Stimulated activated naive CD8-positive, alpha-beta T cell treated with anti-CD3 and anti-CD28 coated beads, Interleukin-15, Interleukin-2, amounts not matched to agents 100 ng/mL and 50 ng/mL, for 24 hours (primary cell): ENCODE measurements around the gene AMMECR1.
A peak's percentile ranks its signal among the peaks of the same experiment; 100 is the strongest.
"Not testable (repeated sequence)": the region's sequence is repeated elsewhere in the genome, so short reads cannot be mapped to it uniquely, and the experiment has no call there.

Experiments
- H3K27ac Mint-ChIP-seq: one replicate; pipeline ENCODE4 v1.8.0; 2021; ENCODE audit warnings: mild to moderate bottlenecking, mixed read lengths
- H3K27me3 Mint-ChIP-seq: one replicate; pipeline ENCODE4 v1.8.0; 2021; ENCODE audit warnings: mixed read lengths
- H3K36me3 Mint-ChIP-seq: one replicate; pipeline ENCODE4 v1.8.0; 2021; ENCODE audit warnings: low read depth, mixed read lengths
- H3K4me1 Mint-ChIP-seq: one replicate; pipeline ENCODE4 v1.8.0; 2021; ENCODE audit warnings: low read depth, mixed read lengths
- H3K4me3 Mint-ChIP-seq: one replicate; pipeline ENCODE4 v1.8.0; 2021; ENCODE audit warnings: mild to moderate bottlenecking, mixed read lengths
- H3K9me3 Mint-ChIP-seq: one replicate; pipeline ENCODE4 v1.8.0; 2021; ENCODE audit warnings: mixed read lengths

AMMECR1 gene

DNA sequence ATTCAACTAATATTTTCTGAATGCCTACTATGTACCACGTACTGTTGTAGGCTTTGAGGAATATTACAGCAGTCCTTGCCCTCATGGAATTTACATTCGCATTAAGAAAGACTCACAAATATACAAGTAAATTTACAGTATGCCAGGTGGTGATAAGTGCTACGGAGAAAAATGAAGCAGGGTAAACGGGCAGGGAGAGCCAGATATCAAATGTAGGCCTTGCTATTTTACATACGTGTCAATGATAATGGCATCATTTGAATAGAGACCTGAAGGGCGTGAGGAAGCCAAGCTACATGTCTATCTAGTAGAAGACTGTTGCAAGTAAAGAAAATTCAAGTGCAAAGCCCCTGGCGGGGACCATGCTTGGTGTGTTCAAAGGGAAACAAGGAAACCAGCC, 65.2 kb downstream of the AMMECR1 start:
- no peaks in the 10 kb centered on the region for H3K27me3 Mint-ChIP-seq
- peaks cover 5% of the 10 kb centered on the region for H3K36me3 Mint-ChIP-seq
- peaks cover 7% of the 10 kb centered on the region for H3K4me1 Mint-ChIP-seq
- H3K9me3 Mint-ChIP-seq, result no peaks in the 10 kb centered on the region
- no peak overlapping the region for H3K27ac Mint-ChIP-seq
- no peak overlapping the region for H3K4me3 Mint-ChIP-seq

DNA sequence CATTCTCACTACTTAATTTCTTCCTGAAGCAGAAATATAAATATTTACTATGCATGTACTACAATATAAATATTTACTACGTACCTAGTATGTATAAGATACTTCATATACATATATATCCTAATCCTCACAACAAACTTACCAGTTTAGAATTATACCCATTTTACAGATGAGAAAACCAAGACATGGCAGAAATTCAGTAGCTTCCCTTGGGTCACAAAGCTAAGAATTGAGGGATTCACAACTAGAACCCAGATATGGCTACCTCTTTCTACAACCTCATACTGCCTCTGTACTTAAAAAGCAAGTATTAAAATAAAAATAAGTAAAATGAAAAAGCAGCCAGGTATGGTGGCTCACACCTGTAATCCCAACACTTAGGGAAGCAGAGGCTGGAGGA, 65.9 kb downstream of the AMMECR1 start:
- Mint-ChIP-seq H3K9me3 (no peaks in the 10 kb centered on the region), H3K4me3 (no peak overlapping the region), H3K27ac (no peak overlapping the region), H3K36me3 (peaks cover 5% of the 10 kb centered on the region), H3K4me1 (peaks cover 9% of the 10 kb centered on the region), H3K27me3 (no peaks in the 10 kb centered on the region)

DNA sequence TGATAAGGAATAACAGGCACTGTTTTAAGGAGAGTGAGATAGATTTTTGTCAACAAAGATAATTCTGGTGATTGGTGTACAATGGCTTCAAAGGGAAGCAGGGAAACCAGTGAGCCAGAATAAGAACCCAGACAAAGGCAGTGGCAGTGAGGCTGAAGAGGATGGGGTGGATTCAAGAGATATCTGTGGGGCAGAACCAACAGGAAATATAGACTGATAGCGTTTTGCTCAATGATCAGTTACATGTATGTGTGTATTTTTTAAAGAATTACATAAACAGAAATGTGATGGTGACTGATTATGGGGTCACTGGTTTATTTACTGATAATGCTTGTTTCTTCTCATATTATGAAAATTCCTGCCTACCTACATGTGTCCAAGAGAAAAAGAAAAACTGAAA, 66.4 kb downstream of the AMMECR1 start:
- Mint-ChIP-seq H3K27ac (no peak overlapping the region), H3K4me1 (peaks cover 13% of the 10 kb centered on the region), H3K9me3 (no peaks in the 10 kb centered on the region)

DNA sequence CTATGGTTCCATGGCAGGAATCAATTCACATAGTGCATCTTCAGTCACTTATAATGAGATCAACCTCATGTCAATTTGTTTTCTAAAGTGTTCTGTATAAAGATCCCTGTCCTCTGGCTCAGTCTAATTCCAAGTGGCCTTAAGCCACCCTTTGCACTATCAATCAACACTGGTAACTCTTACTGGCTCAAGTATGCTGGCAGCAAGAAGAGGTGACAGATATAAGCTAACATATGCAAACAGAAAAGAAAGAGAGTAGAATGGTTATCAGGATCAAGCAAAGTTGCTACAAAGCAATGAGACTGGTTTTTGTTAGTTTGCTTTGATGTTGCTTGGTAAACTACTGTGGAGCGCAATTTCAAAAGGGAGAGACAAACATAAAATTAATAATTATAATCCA, 67.0 kb downstream of the AMMECR1 start:
- H3K27me3 Mint-ChIP-seq, result no peaks in the 10 kb centered on the region
- no peak overlapping the region for H3K4me3 Mint-ChIP-seq
- H3K9me3 Mint-ChIP-seq, result no peaks in the 10 kb centered on the region
- H3K36me3 Mint-ChIP-seq, result peaks cover 5% of the 10 kb centered on the region
- peaks cover 17% of the 10 kb centered on the region for H3K4me1 Mint-ChIP-seq
- peak overlapping the region; percentile 29 for H3K27ac Mint-ChIP-seq

More for the DNA sequence above, 66.4 kb downstream of the AMMECR1 start:
- no peak overlapping the region for H3K4me3 Mint-ChIP-seq
- no peaks in the 10 kb centered on the region for H3K27me3 Mint-ChIP-seq
- H3K36me3 Mint-ChIP-seq, result peaks cover 5% of the 10 kb centered on the region

DNA sequence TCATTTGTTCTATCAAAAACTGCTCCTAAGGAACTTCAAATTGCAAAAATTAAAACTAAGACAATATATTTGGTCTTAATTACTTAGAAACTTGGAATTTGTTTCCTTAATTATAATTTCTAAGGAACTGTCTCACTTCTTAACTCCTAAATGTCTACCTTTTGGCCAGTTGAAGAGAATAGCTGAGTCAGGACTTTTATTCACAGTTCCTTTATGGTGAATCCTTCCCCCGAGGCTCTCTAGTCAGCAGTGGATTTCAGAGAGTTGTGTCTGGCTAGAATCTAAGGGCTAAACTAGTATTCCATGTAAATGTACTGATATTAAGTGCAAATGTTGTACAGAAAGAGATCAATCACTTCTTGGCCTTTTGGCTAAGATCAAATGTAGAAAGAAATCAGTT, 69.3 kb downstream of the AMMECR1 start:
- Mint-ChIP-seq H3K9me3 (no peaks in the 10 kb centered on the region), H3K4me1 (peaks cover 19% of the 10 kb centered on the region), H3K27ac (no peak overlapping the region), H3K36me3 (peaks cover 5% of the 10 kb centered on the region), H3K4me3 (no peak overlapping the region), H3K27me3 (no peaks in the 10 kb centered on the region)

DNA sequence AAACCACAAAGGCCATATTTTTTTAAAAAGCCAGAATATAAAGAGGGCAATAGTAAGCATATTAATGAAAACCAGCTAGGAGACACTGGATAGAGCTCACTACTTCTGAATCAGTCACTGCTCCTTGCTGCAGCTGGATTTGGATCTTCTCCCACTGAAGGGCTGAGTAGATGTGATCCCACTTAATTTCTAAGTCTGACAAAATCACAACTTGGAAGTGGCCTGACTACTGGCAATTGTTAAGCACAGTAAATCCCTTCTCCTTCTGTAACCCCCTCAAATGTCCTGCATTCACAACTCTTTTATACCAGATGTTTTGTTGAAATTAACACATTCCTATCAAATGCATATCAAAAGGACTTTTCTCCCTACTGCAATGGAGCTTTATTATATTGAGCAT, 72.9 kb downstream of the AMMECR1 start:
- Mint-ChIP-seq H3K27ac (no peak overlapping the region), H3K27me3 (no peaks in the 10 kb centered on the region), H3K4me1 (peaks cover 18% of the 10 kb centered on the region), H3K9me3 (peaks cover 7% of the 10 kb centered on the region), H3K4me3 (no peak overlapping the region), H3K36me3 (peaks cover 10% of the 10 kb centered on the region)

DNA sequence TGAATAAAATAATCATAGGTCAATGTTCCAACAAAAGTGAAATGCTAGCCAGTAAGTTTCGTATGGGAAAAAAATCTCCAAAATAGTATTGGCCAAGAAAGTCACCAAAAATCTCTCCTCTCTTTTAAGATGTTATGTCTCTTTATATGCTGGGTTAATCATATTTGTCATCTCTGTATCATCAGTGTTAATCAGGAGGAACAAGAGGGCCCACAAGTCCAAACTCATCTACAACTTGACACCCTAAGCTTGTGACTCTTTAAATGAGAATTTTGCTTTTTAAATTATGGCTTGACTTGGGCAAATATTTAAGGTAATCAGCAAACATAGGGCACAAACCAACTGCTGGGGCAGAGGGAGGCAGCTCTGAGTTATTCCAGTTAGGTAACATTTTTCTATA, 75.5 kb downstream of the AMMECR1 start:
- Mint-ChIP-seq H3K4me3 (no peak overlapping the region), H3K27ac (no peak overlapping the region), H3K4me1 (peaks cover 32% of the 10 kb centered on the region), H3K36me3 (peaks cover 20% of the 10 kb centered on the region), H3K9me3 (peaks cover 7% of the 10 kb centered on the region), H3K27me3 (no peaks in the 10 kb centered on the region)

DNA sequence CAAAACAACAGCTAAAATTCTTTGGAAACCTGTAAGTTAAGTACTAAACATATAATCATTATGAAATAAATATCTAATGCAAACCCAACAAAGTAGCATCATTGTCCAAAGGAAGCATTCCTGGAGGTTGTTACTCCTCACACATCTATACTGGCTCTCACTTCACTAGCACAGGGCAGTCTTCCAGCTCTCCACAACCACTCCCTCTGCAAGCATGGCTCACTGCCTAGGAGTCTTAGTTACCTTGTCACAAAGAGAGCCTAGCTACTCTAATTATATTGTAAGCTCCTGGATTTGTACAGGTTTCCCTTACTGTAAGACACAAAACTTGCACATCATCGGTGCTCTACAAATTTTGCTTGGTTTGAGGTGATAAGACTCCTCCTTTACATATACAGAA, 76.1 kb downstream of the AMMECR1 start:
- Mint-ChIP-seq H3K27ac (no peak overlapping the region), H3K4me3 (no peak overlapping the region), H3K4me1 (peaks cover 29% of the 10 kb centered on the region), H3K36me3 (peaks cover 20% of the 10 kb centered on the region), H3K27me3 (no peaks in the 10 kb centered on the region), H3K9me3 (peaks cover 7% of the 10 kb centered on the region)

DNA sequence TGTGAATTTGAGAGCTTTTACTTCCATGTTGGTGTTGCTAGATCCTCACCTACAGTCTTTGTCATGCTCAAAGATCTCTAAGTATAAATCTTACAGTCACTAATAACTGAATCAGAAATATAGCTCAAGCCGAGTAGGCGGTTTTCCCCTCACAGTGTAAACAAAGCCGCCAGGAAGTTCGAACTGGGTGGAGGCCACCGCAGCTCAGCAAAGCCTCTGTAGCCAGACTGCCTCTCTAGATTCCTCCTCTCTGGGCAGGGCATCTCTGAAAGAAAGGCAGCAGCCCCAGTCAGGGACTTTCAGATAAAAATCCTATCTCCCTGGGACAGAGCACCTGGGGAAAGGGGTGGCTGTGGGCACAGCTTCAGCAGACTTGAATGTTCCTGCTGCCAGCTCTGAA, 79.6 kb downstream of the AMMECR1 start:
- not testable (repeated sequence) for H3K27me3 Mint-ChIP-seq, H3K4me3 Mint-ChIP-seq, H3K27ac Mint-ChIP-seq, H3K9me3 Mint-ChIP-seq
- Mint-ChIP-seq H3K4me1 (peaks cover 17% of the 10 kb centered on the region), H3K36me3 (peaks cover 20% of the 10 kb centered on the region)

DNA sequence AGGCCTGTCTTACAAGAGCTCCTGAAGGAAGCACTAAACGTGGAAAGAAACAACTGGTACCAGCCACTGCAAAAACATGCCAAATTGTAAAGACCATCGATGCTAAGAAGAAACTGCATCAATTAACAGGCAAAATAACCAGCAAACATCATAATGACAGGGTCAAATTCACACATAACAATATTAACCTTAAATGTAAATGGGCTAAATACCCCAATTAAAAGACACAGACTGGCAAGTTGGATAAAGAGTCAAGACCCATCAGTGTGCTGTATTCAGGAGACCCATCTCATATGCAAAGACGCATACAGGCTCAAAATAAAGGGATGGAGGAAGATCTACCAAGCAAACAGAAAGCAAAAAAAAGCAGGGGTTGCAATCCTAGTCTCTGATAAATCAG, 86.4 kb downstream of the AMMECR1 start:
- H3K27ac Mint-ChIP-seq, H3K9me3 Mint-ChIP-seq, H3K27me3 Mint-ChIP-seq, H3K4me3 Mint-ChIP-seq: not testable (repeated sequence)
- H3K4me1 Mint-ChIP-seq, result peaks cover 38% of the 10 kb centered on the region
- peaks cover 13% of the 10 kb centered on the region for H3K36me3 Mint-ChIP-seq

DNA sequence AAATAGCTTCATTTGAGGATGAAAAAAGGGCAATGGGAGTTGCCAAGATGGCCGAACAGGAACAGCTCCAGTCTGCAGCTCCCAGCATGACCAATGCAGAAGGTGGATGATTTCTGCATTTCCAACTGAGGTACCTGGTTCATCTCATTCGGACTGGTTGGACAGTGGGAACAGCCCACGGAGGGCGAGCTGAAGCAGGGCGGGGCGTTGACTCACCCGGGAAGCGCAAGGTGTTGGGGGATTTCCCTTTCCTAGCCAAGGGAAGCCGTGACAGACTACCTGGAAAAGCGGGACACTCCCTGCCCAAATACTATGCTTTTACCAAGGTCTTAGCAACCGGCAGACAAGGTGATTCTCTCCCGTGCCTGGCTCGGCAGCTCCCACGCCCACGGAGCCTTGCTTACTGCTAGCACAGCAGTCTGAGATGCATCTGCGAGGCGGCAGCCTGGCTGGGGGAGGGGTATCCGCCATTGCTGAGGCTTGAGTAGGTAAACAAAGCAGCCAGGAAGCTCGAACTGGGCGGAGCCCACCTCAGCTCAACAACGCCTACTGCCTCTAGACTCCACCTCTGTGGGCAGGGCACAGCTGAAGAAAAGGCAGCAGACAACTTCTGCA, 88.3 kb downstream of the AMMECR1 start:
- Mint-ChIP-seq H3K36me3 (peaks cover 13% of the 10 kb centered on the region), H3K4me3 (peak overlapping the region; percentile 7), H3K4me1 (peaks cover 38% of the 10 kb centered on the region)
- not testable (repeated sequence) for H3K27me3 Mint-ChIP-seq, H3K9me3 Mint-ChIP-seq, H3K27ac Mint-ChIP-seq

DNA sequence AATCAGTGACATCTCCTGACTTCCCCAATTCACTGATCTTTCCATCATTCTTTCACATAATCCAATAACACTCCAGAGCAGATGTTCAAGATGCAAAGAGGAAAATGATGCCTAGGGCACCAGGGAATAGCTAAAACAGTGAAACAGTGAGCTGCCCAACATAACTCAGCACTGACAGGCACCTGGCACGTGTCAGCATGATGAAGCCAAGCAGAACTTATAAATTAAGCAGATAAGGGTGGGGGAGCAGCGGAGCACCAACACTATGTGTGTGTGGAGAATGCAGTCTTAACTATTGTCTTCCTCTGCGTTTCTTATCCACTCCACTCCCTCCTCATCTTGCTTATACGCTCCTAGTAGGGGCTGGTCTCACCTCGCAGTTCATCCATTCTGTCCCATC, 89.4 kb downstream of the AMMECR1 start:
- Mint-ChIP-seq H3K36me3 (peaks cover 13% of the 10 kb centered on the region), H3K27ac (no peak overlapping the region), H3K27me3 (no peaks in the 10 kb centered on the region), H3K4me1 (peaks cover 38% of the 10 kb centered on the region), H3K4me3 (no peak overlapping the region), H3K9me3 (no peaks in the 10 kb centered on the region)

DNA sequence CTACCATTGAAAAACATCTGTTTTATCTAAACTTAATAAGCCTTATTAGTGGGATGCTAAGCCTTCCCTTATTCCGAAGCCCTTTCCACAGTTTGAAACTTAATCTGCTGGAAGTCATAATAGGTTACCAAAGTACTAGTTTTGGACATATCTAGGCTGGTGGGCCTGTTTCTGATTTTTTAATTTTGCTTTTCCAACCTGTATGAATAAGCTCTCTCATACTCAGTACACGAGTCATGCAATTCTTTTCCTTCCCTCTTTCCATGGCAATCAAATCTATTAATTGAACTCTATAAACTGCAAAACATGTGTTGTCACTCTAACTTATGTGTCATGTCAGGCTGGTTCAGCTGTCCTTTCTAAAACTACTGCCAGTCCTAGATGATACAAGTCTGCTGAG, 91.0 kb downstream of the AMMECR1 start:
- H3K4me3 Mint-ChIP-seq, result no peak overlapping the region
- peaks cover 30% of the 10 kb centered on the region for H3K4me1 Mint-ChIP-seq
- no peak overlapping the region for H3K27ac Mint-ChIP-seq

DNA sequence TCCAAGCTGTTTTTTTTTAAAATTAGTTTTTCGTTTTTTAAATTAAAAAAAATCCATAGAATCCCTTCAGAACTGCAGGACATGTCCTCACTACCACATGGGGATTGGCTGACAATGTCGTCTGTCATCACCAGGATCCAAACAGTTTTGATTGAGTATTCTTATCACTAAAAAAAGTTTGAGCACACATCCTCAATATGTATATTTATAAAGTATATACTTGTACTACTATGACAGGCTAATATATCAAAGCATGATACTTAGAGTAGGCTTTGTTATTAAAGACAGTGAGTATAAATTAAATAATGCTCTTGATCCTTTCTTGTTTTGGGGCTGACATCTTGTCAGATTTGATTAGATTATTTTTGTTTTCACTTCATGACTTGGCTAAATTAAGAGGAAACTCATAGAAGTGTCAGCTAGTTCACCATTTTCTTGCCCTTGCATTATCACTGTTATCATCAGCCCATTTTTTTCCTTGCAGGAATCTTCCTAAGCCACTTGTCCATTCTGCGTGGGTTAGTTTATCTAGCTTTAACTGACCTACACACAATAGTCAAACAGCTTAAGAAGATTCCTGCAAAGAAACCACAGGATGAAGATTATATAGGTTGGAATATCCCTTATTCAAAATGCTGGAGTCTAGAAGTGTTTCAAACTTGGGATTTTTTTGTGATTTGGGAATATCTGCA, 92.8 kb downstream of the AMMECR1 start:
- no peaks in the 10 kb centered on the region for H3K36me3 Mint-ChIP-seq
- no peak overlapping the region for H3K27ac Mint-ChIP-seq
- H3K27me3 Mint-ChIP-seq, result no peaks in the 10 kb centered on the region
- no peaks in the 10 kb centered on the region for H3K9me3 Mint-ChIP-seq
- peaks cover 21% of the 10 kb centered on the region for H3K4me1 Mint-ChIP-seq
- H3K4me3 Mint-ChIP-seq, result no peak overlapping the region

More for the DNA sequence above, 91.0 kb downstream of the AMMECR1 start:
- Mint-ChIP-seq H3K27me3 (no peaks in the 10 kb centered on the region), H3K9me3 (no peaks in the 10 kb centered on the region), H3K36me3 (peaks cover 8% of the 10 kb centered on the region)

DNA sequence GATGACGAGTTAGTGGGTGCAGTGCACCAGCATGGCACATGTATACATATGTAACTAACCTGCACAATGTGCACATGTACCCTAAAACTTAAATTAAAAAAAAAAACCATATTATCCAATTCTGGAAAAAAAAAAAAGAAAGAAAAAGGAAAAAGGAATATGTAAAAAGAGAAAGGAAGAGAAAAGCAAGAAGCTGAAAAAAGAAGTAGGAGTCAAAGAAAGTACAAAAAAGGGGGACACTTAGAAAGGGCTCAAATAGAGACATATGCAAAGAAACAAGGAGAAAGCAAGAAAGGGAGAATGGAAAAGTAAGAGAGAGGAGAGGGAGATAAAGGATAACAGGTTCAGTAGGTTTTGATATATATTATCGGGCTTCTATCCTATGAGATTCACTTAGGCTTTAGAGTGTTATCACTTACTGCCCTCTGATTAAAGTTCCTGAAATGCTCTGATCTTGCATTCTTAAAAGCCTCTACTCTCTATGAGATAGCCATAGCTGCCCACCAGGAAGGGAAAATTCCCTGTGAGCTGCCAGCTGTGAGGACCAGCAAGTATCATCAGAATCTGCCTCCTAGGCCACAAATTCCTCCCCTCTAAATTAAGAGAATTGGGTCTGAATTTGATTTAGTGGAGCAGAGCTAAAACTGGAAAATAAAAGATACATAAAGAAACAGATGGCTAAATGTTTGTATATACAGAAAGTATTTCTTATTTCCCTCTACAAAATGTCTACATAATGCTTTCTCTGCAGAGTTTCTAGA, 95.2 kb downstream of the AMMECR1 start:
- Mint-ChIP-seq H3K4me3 (no peak overlapping the region), H3K27ac (no peak overlapping the region), H3K36me3 (no peaks in the 10 kb centered on the region), H3K27me3 (no peaks in the 10 kb centered on the region), H3K4me1 (peaks cover 31% of the 10 kb centered on the region), H3K9me3 (no peaks in the 10 kb centered on the region)
